ENCODE results near the gene SSH2. TPM values are rescaled to one million over a fixed set of nuclear protein-coding genes. Genes with fewer than 3 reads are reported as not detected.

Gene SSH2
- total RNA-seq, 1 experiment from 2014 or later: 14.6 TPM

DNA sequence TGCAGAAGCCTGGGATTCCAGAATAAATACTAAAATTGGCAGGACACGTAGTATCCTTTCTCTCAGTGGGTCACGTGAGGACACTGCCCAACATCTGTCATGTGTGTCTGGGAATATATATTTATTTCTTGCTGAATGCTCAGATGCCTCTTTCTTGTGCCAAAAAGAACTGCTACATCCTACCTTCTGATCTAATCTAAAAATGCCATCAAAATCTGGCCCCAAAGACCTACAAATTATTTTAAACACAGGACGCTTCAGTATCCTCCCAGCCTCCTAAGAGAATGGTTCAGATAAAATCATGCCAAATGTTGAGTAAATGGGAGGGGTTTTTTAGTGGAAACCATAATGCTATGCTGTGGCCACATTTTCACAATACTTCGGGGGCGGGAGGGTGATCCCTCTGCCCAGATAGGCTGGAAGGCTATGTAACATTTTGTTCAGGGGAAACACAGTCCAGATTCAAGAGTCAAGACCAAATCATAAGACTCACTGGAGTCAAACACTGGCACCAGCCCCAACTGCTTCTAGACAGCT, 284.4 kb downstream of the SSH2 start:
- H3K9me3 Mint-ChIP-seq: no peaks in the 10 kb centered on the region
- Histone ChIP-seq H2BK120ac (ENCODE audit: low read depth, low read length, poor library complexity, severe bottlenecking) (no peak overlapping the region), H2BK5ac (ENCODE audit: insufficient read length, low read length) (no peak overlapping the region), H2BK20ac (ENCODE audit: low read depth, low read length, poor library complexity, severe bottlenecking) (no peak overlapping the region), H3K27ac (ENCODE audit: insufficient read length, low read depth, low read length) (no peak overlapping the region), H4K20me1 (ENCODE audit: control insufficient read depth, insufficient read depth, insufficient read length) (no peaks in the 10 kb centered on the region), H2AK5ac (ENCODE audit: insufficient read length, low read length) (no peak overlapping the region), H3T11ph (ENCODE audit: low read length) (no peak overlapping the region), H4K91ac (ENCODE audit: insufficient read length, low read depth, low read length) (no peak overlapping the region), H3K14ac (ENCODE audit: insufficient read depth, low read length) (no peak overlapping the region), H3K79me1 (ENCODE audit: insufficient read depth, low read depth, low read length, poor library complexity, severe bottlenecking) (no peaks in the 10 kb centered on the region), H4K5ac (ENCODE audit: insufficient read length, low read depth, low read length) (no peak overlapping the region), H3K4ac (ENCODE audit: low read depth, low read length) (no peak overlapping the region), H2BK15ac (ENCODE audit: low read depth, low read length) (no peak overlapping the region), H3K18ac (ENCODE audit: insufficient read length, low read depth, low read length) (no peak overlapping the region), H3K9ac (ENCODE audit: extremely low read depth, insufficient read length, low read length) (no peak overlapping the region), H2AFZ (ENCODE audit: low read length) (no peak overlapping the region), H3K27me3 (ENCODE audit: insufficient read depth, low read length) (no peaks in the 10 kb centered on the region), H3K56ac (ENCODE audit: insufficient read length, low read depth, low read length) (no peak overlapping the region), H3K79me2 (ENCODE audit: insufficient read depth, low read length) (no peaks in the 10 kb centered on the region), H4K8ac (replicated peaks; ENCODE audit: insufficient read length, low read depth, low read length) (no peak overlapping the region), H2BK12ac (ENCODE audit: insufficient read length, low read depth, low read length) (no peak overlapping the region), H3K23ac (ENCODE audit: insufficient read length, low read depth, low read length) (no peak overlapping the region), H3K4me2 (ENCODE audit: insufficient read depth, insufficient read length, low read length) (no peak overlapping the region), H3K9me3 (ENCODE audit: control insufficient read depth, low read depth, low read length) (no peaks in the 10 kb centered on the region), H3K4me1 (ENCODE audit: insufficient read depth, low read length) (0 out of 2 replicates have a peak, but pooled peaks cover 2% of the 10 kb centered on the region), H3K23me2 (ENCODE audit: insufficient read length, low read depth, low read length, poor library complexity, severe bottlenecking) (no peaks in the 10 kb centered on the region)
- H3K36me3 Mint-ChIP-seq (ENCODE audit: insufficient read depth in 1 of 3, low read depth in 3 of 3): no peaks in the 10 kb centered on the region; a peak in 1 of 7 replicates
- H3K27ac Mint-ChIP-seq: no peak overlapping the region
- H3K4me3 Mint-ChIP-seq: no peak overlapping the region
- no peaks in the 10 kb centered on the region for H3K27me3 Mint-ChIP-seq (ENCODE audit: low read depth)
- DNase-seq: no peak
- WGBS (ENCODE audit: extremely low coverage, insufficient read length, low lambda C conversion rate): no CpG with 5 or more reads among the region's 5 CpGs
- TF ChIP-seq, protein P1, sequence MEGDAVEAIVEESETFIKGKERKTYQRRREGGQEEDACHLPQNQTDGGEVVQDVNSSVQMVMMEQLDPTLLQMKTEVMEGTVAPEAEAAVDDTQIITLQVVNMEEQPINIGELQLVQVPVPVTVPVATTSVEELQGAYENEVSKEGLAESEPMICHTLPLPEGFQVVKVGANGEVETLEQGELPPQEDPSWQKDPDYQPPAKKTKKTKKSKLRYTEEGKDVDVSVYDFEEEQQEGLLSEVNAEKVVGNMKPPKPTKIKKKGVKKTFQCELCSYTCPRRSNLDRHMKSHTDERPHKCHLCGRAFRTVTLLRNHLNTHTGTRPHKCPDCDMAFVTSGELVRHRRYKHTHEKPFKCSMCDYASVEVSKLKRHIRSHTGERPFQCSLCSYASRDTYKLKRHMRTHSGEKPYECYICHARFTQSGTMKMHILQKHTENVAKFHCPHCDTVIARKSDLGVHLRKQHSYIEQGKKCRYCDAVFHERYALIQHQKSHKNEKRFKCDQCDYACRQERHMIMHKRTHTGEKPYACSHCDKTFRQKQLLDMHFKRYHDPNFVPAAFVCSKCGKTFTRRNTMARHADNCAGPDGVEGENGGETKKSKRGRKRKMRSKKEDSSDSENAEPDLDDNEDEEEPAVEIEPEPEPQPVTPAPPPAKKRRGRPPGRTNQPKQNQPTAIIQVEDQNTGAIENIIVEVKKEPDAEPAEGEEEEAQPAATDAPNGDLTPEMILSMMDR (conservative IDR thresholded peaks at IDR 0.05): no peak
- peaks cover 6 to 8% of the 10 kb centered on the region in 2 experiments for H3K4me1 Mint-ChIP-seq

Data from H9 (cell line).